Subcutaneous adipose tissue (tissue), 4 donors: ENCODE measurements around the gene KCNS1. TPM values are rescaled to one million over a fixed set of nuclear protein-coding genes. Genes with fewer than 3 reads are reported as not detected.

ENCODE experiments used
- CTCF ChIP-seq: fragments of 450-650 bp; IDR thresholded peaks from one replicate; pipeline ENCODE4 v1.5.1; 2016; ENCODE audit warnings: low read depth, mild to moderate bottlenecking, control low read depth, antibody characterized with exemption, moderate library complexity
- total RNA-seq, 4 donors: library from RNA; depleted of rRNA; stranded (reverse); fragments of >200 nt; gene quantifications; one replicate each; pipeline ENCODE4 v1.1.0, GENCODE V29; 2016

The KCNS1 gene
- total RNA-seq, 4 donors from 2014 or later, result not detected

- no peak for TF ChIP-seq CTCF
Measured at GRCh38 chr20:45055056-45055455, 45.9 kb downstream of the KCNS1 start.

- no peak for TF ChIP-seq CTCF
Measured at GRCh38 chr20:45053430-45054351, 47.2 kb downstream of the KCNS1 start.

- TF ChIP-seq CTCF, result no peak
Measured at GRCh38 chr20:45052698-45053429, 48.1 kb downstream of the KCNS1 start.

- no peak for TF ChIP-seq CTCF
Measured at GRCh38 chr20:45051204-45052060, 49.5 kb downstream of the KCNS1 start.

- TF ChIP-seq CTCF, result no peak
Measured at GRCh38 chr20:45049904-45050471, 50.9 kb downstream of the KCNS1 start.

GRCh38 chr20:45049438-45049837 lies 51.5 kb downstream of the KCNS1 start:
- TF ChIP-seq CTCF, result no peak
